NOMO-1 treated with DMSO at 0.1 percent for 48 hours (cell line): ENCODE results near the gene MSANTD1.

Experiments
- DNase-seq: peaks from one replicate; lab custom pipeline; 2025; ENCODE audit not compliant: unreplicated experiment; lab: John Stamatoyannopoulos, UW

The MSANTD1 gene

GRCh38 chr4:3232871-3233271 lies 16.1 kb upstream of the MSANTD1 start:
- DNase-seq: no peak

GRCh38 chr4:3233391-3234071 lies 15.4 kb upstream of the MSANTD1 start:
- DNase-seq: no peak

- no peak for DNase-seq
These were observed 14.6 kb upstream of the MSANTD1 start for GRCh38 chr4:3234171-3235029.

- no peak for DNase-seq
These were observed 14.0 kb upstream of the MSANTD1 start for GRCh38 chr4:3235030-3235345.

- no peak for DNase-seq
These were observed 13.4 kb upstream of the MSANTD1 start for GRCh38 chr4:3235581-3235980.

GRCh38 chr4:3236326-3236878 lies 12.6 kb upstream of the MSANTD1 start:
- no peak for DNase-seq

GRCh38 chr4:3237266-3237665 lies 11.7 kb upstream of the MSANTD1 start:
- no peak for DNase-seq

GRCh38 chr4:3237712-3238560 lies 11.0 kb upstream of the MSANTD1 start:
- no peak for DNase-seq

- no peak for DNase-seq
These were observed 10.2 kb upstream of the MSANTD1 start for GRCh38 chr4:3238721-3239120.

- DNase-seq: no peak
These were observed 9.7 kb upstream of the MSANTD1 start for GRCh38 chr4:3239303-3239702.

GRCh38 chr4:3239998-3240920 lies 8.7 kb upstream of the MSANTD1 start:
- no peak for DNase-seq

GRCh38 chr4:3240936-3241522 lies 7.9 kb upstream of the MSANTD1 start:
- no peak for DNase-seq

- DNase-seq: no peak
These were observed 6.9 kb upstream of the MSANTD1 start for GRCh38 chr4:3241898-3242524.

- no peak for DNase-seq
These were observed 5.7 kb upstream of the MSANTD1 start for GRCh38 chr4:3243136-3243780.

- DNase-seq: no peak
These were observed 5.0 kb upstream of the MSANTD1 start for GRCh38 chr4:3244002-3244401.

GRCh38 chr4:3244747-3245146 lies 4.2 kb upstream of the MSANTD1 start:
- no peak for DNase-seq

GRCh38 chr4:3245676-3246075 lies 3.3 kb upstream of the MSANTD1 start:
- DNase-seq: no peak

GRCh38 chr4:3246458-3247398 lies 2.2 kb upstream of the MSANTD1 start:
- no peak for DNase-seq
